HepG2 (cell line): ENCODE data around the gene ABHD1. TPM values are rescaled to one million over a fixed set of nuclear protein-coding genes. Genes with fewer than 3 reads are reported as not detected.

Experiments used
- AHR ChIP-seq: IDR thresholded peaks from 2 replicates; pipeline ENCODE4 v1.6.1; 2018; ENCODE audit warnings: missing genetic modification reagents, missing compliant biosample characterization
- ATRX ChIP-seq: sonication (generic); formaldehyde crosslinking; IDR thresholded peaks from 2 replicates; pipeline ENCODE4 v1.4.0; 2020; ENCODE audit warnings: missing genetic modification reagents, borderline replicate concordance
- CBX2 ChIP-seq, 2 experiments: fragments of 200-600 bp in 1 of 2; sonication (generic); formaldehyde crosslinking in 1 of 2; IDR thresholded peaks; 2 replicates each; pipeline versions ENCODE4 v1.7.0 to v1.8.1; 2018 to 2022; ENCODE audit warnings: low read depth in 2 of 2, low read length in 1 of 2, mild to moderate bottlenecking in 1 of 2, missing genetic modification reagents in 1 of 2
- CEBPB ChIP-seq: IDR thresholded peaks from 2 replicates; pipeline ENCODE4 v1.6.1; 2011; ENCODE audit warnings: low read depth, low read length, improper control_type of control experiment, borderline replicate concordance
- HNF4A ChIP-seq: sonication (generic); formaldehyde crosslinking; IDR thresholded peaks from 2 replicates; pipeline ENCODE4 v1.4.0; 2020; ENCODE audit warnings: missing genetic modification reagents
- HNRNPLL ChIP-seq: fragments of 200-400 bp; formaldehyde crosslinking; IDR thresholded peaks from 2 replicates; pipeline ENCODE4 v1.6.1; 2017; ENCODE audit warnings: mild to moderate bottlenecking, low read depth, low read length; ENCODE audit not compliant: poor library complexity, severe bottlenecking
- KDM5A ChIP-seq: fragments of 200-600 bp; sonication (generic); IDR thresholded peaks from 2 replicates; pipeline ENCODE4 v1.7.0; 2018; ENCODE audit warnings: antibody characterized with exemption, mild to moderate bottlenecking, low read length, borderline replicate concordance
- NFATC3 ChIP-seq: sonication (generic); formaldehyde crosslinking; IDR thresholded peaks from 2 replicates; pipeline ENCODE4 v1.5.1; 2020; ENCODE audit warnings: mild to moderate bottlenecking, missing genetic modification reagents
- PHF20 ChIP-seq: sonication (generic); formaldehyde crosslinking; IDR thresholded peaks from 2 replicates; pipeline ENCODE4 v1.5.0; 2020; ENCODE audit warnings: mild to moderate bottlenecking, missing genetic modification reagents
- POLR2G ChIP-seq: fragments of 200-400 bp; formaldehyde crosslinking; IDR thresholded peaks from 2 replicates; pipeline ENCODE4 v1.6.1; 2018; ENCODE audit warnings: mild to moderate bottlenecking, low read depth, low read length, moderate library complexity
- SAP130 ChIP-seq: IDR thresholded peaks from 2 replicates; pipeline ENCODE4 v1.6.1; 2016; ENCODE audit warnings: low read depth
- STAT6 ChIP-seq: sonication (generic); formaldehyde crosslinking; IDR thresholded peaks from 2 replicates; pipeline ENCODE4 v1.4.0; 2020; ENCODE audit warnings: missing genetic modification reagents, mild to moderate bottlenecking, borderline replicate concordance
- ZBTB37 ChIP-seq: sonication (generic); formaldehyde crosslinking; IDR thresholded peaks from 2 replicates; pipeline ENCODE4 v1.4.0; 2020; ENCODE audit warnings: mild to moderate bottlenecking, missing genetic modification reagents
- ZBTB39 ChIP-seq: sonication (generic); formaldehyde crosslinking; IDR thresholded peaks from 2 replicates; pipeline ENCODE4 v1.5.0; 2020; ENCODE audit warnings: missing genetic modification reagents
- ZNF225 ChIP-seq: sonication (generic); formaldehyde crosslinking; IDR thresholded peaks from 2 replicates; pipeline ENCODE4 v1.4.0; 2020; ENCODE audit warnings: mild to moderate bottlenecking, missing genetic modification reagents
- ZNF337 ChIP-seq: sonication (generic); formaldehyde crosslinking; IDR thresholded peaks from 2 replicates; pipeline ENCODE4 v1.5.1; 2020; ENCODE audit warnings: missing genetic modification reagents, low read depth, mild to moderate bottlenecking, borderline replicate concordance
- ZNF343 ChIP-seq: sonication (generic); formaldehyde crosslinking; IDR thresholded peaks from 2 replicates; pipeline ENCODE4 v1.4.0; 2020; ENCODE audit warnings: mild to moderate bottlenecking, missing genetic modification reagents
- ZNF607 ChIP-seq: sonication (generic); formaldehyde crosslinking; IDR thresholded peaks from 2 replicates; pipeline ENCODE4 v1.5.1; 2020; ENCODE audit warnings: missing genetic modification reagents, mild to moderate bottlenecking, borderline replicate concordance
- ZNF704 ChIP-seq: sonication (generic); formaldehyde crosslinking; IDR thresholded peaks from 2 replicates; pipeline ENCODE4 v1.8.1; 2023; ENCODE audit warnings: mild to moderate bottlenecking, inconsistent platforms, moderate library complexity, missing genetic modification reagents, borderline replicate concordance
- polyA plus RNA-seq, 8 experiments: library from polyadenylated mRNA; depleted of rRNA in 3 of 8; stranded (reverse) in 7 of 8; unstranded in 1 of 8; fragments of >200 nt; fragmentation: Illumina TruSeq in 4 of 8; extraction: Trizol in 4 of 8; gene quantifications; 2 replicates each; pipeline versions ENCODE4 v1.2.1 to v1.2.3, GENCODE V29; 2011 to 2016; ENCODE audit warnings: low read depth in 4 of 8, missing spikeins in 1 of 8, mixed read lengths in 1 of 8; ENCODE audit not compliant: insufficient read depth in 1 of 8
- total RNA-seq, 5 experiments: library from RNA; depleted of rRNA; stranded (reverse); fragments of >200 nt; fragmentation: Illumina TruSeq; extraction: Trizol; gene quantifications; 2 replicates each; pipeline ENCODE4 v1.2.3, GENCODE V29; 2016; ENCODE audit warnings: low read depth in 1 of 5

The ABHD1 gene
- total and polyA plus RNA-seq, 2 of the 13 experiments (the other 11 are each of a cell fraction or from before 2014, with no cell fraction given), result 0.04 to 0.81 TPM

- TF ChIP-seq ZNF607 (peak; percentile 12; the same call in 1 of the 2 replicates), ZNF337 (CRISPR knock-in tag) (no peak), PHF20 (CRISPR knock-in tag) (peak; percentile 7), HNRNPLL (no peak), ZNF704 (CRISPR knock-in tag) (peak; percentile 90; the same call in 1 of the 2 replicates), KDM5A (peak; percentile 63; the same call in 1 of the 2 replicates), ZBTB39 (CRISPR knock-in tag) (peak; percentile 50; the same call in 1 of the 2 replicates), ZBTB37 (CRISPR knock-in tag) (peak; percentile 68; the same call in 1 of the 2 replicates), ZNF343 (peak; percentile 66; the same call in 1 of the 2 replicates), SAP130 (peak; percentile 75), POLR2G (peak; percentile 68), CEBPB (no peak), ZNF225 (CRISPR knock-in tag) (0 out of 2 replicates have a peak, but pooled peaks have one; percentile 22), AHR (CRISPR knock-in tag) (peak; percentile 62), HNF4A (peak; percentile 8; the same call in 1 of the 2 replicates), STAT6 (CRISPR knock-in tag) (no peak), CBX2 (IDR thresholded peaks at IDR 0.05; ENCODE audit: low read depth, low read length) (no peak), CBX2 (CRISPR knock-in tag; IDR thresholded peaks at IDR 0.05; ENCODE audit: low read depth) (no peak), ATRX (CRISPR knock-in tag) (no peak), NFATC3 (CRISPR knock-in tag) (peak; percentile 67; the same call in 1 of the 2 replicates)
Observed at GRCh38 chr2:27086724-27087593, 36.7 kb upstream of the ABHD1 start, which contains the start of gene KHK (continued).
